ENCODE data around the gene NUP62.

- TF ChIP-seq EZH2 (IDR thresholded peaks at IDR 0.05; ENCODE audit: low read length) = no peak
- no peak for TF ChIP-seq CTCF (optimal IDR thresholded peaks at IDR 0.05 in 1 of 3, IDR thresholded peaks at IDR 0.05 in 1 of 3, conservative IDR thresholded peaks at IDR 0.05 in 1 of 3; ENCODE audit: extremely low read depth in 1 of 3, insufficient read depth in 2 of 3, low read length in 3 of 3)
Measured at GRCh38 chr19:49872245-49873128, 56.8 kb downstream of the NUP62 start.

All from keratinocyte (primary cell).